Stimulated activated naive CD8-positive, alpha-beta T cell treated with anti-CD3 and anti-CD28 coated beads, Interleukin-15, Interleukin-2, amounts not matched to agents 100 ng/mL and 50 ng/mL, for 24 hours (primary cell): ENCODE measurements around the gene ARSD.

Experiments used
- H3K27ac Mint-ChIP-seq: one replicate; pipeline ENCODE4 v1.8.0; 2021; ENCODE audit warnings: mild to moderate bottlenecking, mixed read lengths
- H3K27me3 Mint-ChIP-seq: one replicate; pipeline ENCODE4 v1.8.0; 2021; ENCODE audit warnings: mixed read lengths
- H3K36me3 Mint-ChIP-seq: one replicate; pipeline ENCODE4 v1.8.0; 2021; ENCODE audit warnings: low read depth, mixed read lengths
- H3K4me1 Mint-ChIP-seq: one replicate; pipeline ENCODE4 v1.8.0; 2021; ENCODE audit warnings: low read depth, mixed read lengths
- H3K4me3 Mint-ChIP-seq: one replicate; pipeline ENCODE4 v1.8.0; 2021; ENCODE audit warnings: mild to moderate bottlenecking, mixed read lengths
- H3K9me3 Mint-ChIP-seq: one replicate; pipeline ENCODE4 v1.8.0; 2021; ENCODE audit warnings: mixed read lengths

The ARSD gene

GRCh38 chrX:2857566-2857965 lies 71.6 kb downstream of the ARSD start:
- no peaks in the 10 kb centered on the region for H3K27me3 Mint-ChIP-seq
- H3K4me3 Mint-ChIP-seq: no peak overlapping the region
- no peak overlapping the region for H3K27ac Mint-ChIP-seq
- H3K9me3 Mint-ChIP-seq: no peaks in the 10 kb centered on the region
- H3K4me1 Mint-ChIP-seq: no peaks in the 10 kb centered on the region
- no peaks in the 10 kb centered on the region for H3K36me3 Mint-ChIP-seq

- Mint-ChIP-seq H3K4me3 (no peak overlapping the region), H3K9me3 (no peaks in the 10 kb centered on the region), H3K4me1 (no peaks in the 10 kb centered on the region), H3K36me3 (no peaks in the 10 kb centered on the region), H3K27ac (no peak overlapping the region), H3K27me3 (no peaks in the 10 kb centered on the region)
Measured at GRCh38 chrX:2855761-2856160, 73.4 kb downstream of the ARSD start.

- Mint-ChIP-seq H3K27me3 (no peaks in the 10 kb centered on the region), H3K4me1 (no peaks in the 10 kb centered on the region), H3K4me3 (no peak overlapping the region), H3K27ac (no peak overlapping the region), H3K36me3 (no peaks in the 10 kb centered on the region), H3K9me3 (no peaks in the 10 kb centered on the region)
Measured at GRCh38 chrX:2854918-2855317, 74.2 kb downstream of the ARSD start.
